Endodermal cell (in vitro differentiated cells): Measurements from ENCODE around the gene ELOVL2. TPM values are rescaled to one million over a fixed set of nuclear protein-coding genes. Genes with fewer than 3 reads are reported as not detected.

ENCODE experiments used
- DNase-seq: peaks from one replicate; pipeline ENCODE4 v3.0.0-alpha.2; 2017
- H3K27ac ChIP-seq: 2 replicates; pipeline ENCODE4 v1.5.1; 2013; ENCODE audit warnings: mild to moderate bottlenecking, low read depth, low read length, moderate library complexity
- H3K27me3 ChIP-seq: 2 replicates; pipeline ENCODE4 v1.6.1; 2013; ENCODE audit warnings: mild to moderate bottlenecking, low read length, moderate library complexity; ENCODE audit not compliant: insufficient read depth, control insufficient read depth, poor library complexity, severe bottlenecking
- H3K36me3 ChIP-seq: 2 replicates; pipeline ENCODE4 v1.7.0; 2013; ENCODE audit warnings: mild to moderate bottlenecking, low read length, moderate library complexity; ENCODE audit not compliant: control insufficient read depth, insufficient read depth
- H3K4me1 ChIP-seq: one replicate; pipeline ENCODE4 v1.7.0; 2013; ENCODE audit warnings: low read length; ENCODE audit not compliant: control insufficient read depth, insufficient read depth
- H3K4me3 ChIP-seq: 2 replicates; pipeline ENCODE4 v1.5.1; 2013; ENCODE audit warnings: mild to moderate bottlenecking, low read length, moderate library complexity
- H3K9ac ChIP-seq: 2 replicates; pipeline ENCODE4 v1.6.1; 2013; ENCODE audit warnings: mild to moderate bottlenecking, low read length, moderate library complexity; ENCODE audit not compliant: poor library complexity, severe bottlenecking; ENCODE audit errors: extremely low read depth
- H3K9me3 ChIP-seq: 2 replicates; pipeline ENCODE4 v1.6.1; 2013; ENCODE audit warnings: mild to moderate bottlenecking, low read length, moderate library complexity; ENCODE audit not compliant: control insufficient read depth
- H3K27ac Mint-ChIP-seq: 2 replicates; pipeline ENCODE4 v1.8.0; 2020; ENCODE audit warnings: mixed read lengths
- H3K27me3 Mint-ChIP-seq: 2 replicates; pipeline ENCODE4 v1.8.0; 2021; ENCODE audit warnings: mild to moderate bottlenecking, mixed read lengths; ENCODE audit not compliant: insufficient read depth
- H3K36me3 Mint-ChIP-seq: 2 replicates; pipeline ENCODE4 v1.8.0; 2020; ENCODE audit warnings: low read depth, mixed read lengths
- H3K4me1 Mint-ChIP-seq: 2 replicates; pipeline ENCODE4 v1.8.0; 2020; ENCODE audit warnings: mixed read lengths
- H3K4me3 Mint-ChIP-seq: 2 replicates; pipeline ENCODE4 v1.8.0; 2020; ENCODE audit warnings: mild to moderate bottlenecking, moderate library complexity, mixed read lengths
- H3K9me3 Mint-ChIP-seq: 2 replicates; pipeline ENCODE4 v1.8.0; 2020; ENCODE audit warnings: mild to moderate bottlenecking, mixed read lengths
- CTCF ChIP-seq: fragments of 200-600 bp; sonication (generic); conservative IDR thresholded peaks from 2 replicates; pipeline ENCODE4 v1.5.0; 2021; ENCODE audit warnings: antibody characterized with exemption, mild to moderate bottlenecking
- WGBS, 2 experiments: methylation state at CpG; one replicate each; pipeline versions ENCODE4 v1.1.5 to v1.1.7; 2013; ENCODE audit warnings: missing lambda C conversion rate in 2 of 2, mixed read lengths in 1 of 2; ENCODE audit not compliant: insufficient coverage in 1 of 2, insufficient read length in 1 of 2; 5-methylcytosine and 5-hydroxymethylcytosine counted together
- total RNA-seq, 2 donors: library from RNA; stranded (reverse); fragmentation: NEBNext Ultra II Directional in 1 of 2; extraction: Animal tissue kit (Norgen Biotek cat#: 25700) in 1 of 2; gene quantifications; 2 replicates in 1 of 2; 3 replicates in 1 of 2; pipeline ENCODE4 v1.2.1, GENCODE V29; 2021

ELOVL2 gene
- total RNA-seq, 2 donors from 2014 or later: 7.3 to 14.1 TPM

GRCh38 chr6:11055127-11055627 lies 11.1 kb upstream of the ELOVL2 start:
- Histone ChIP-seq H3K4me3 (no peak overlapping the region), H3K36me3 (no peaks in the 10 kb centered on the region), H3K27me3 (no peaks in the 10 kb centered on the region), H3K9me3 (no peaks in the 10 kb centered on the region), H3K4me1 (no peaks in the 10 kb centered on the region), H3K9ac (no peak overlapping the region), H3K27ac (no peak overlapping the region)
- Mint-ChIP-seq H3K36me3 (no peaks in the 10 kb centered on the region), H3K27ac (no peak overlapping the region), H3K9me3 (no peaks in the 10 kb centered on the region), H3K4me3 (no peak overlapping the region), H3K27me3 (no peaks in the 10 kb centered on the region), H3K4me1 (no peaks in the 10 kb centered on the region)
- no peak for DNase-seq
- TF ChIP-seq CTCF: no peak
- WGBS, 2 experiments: 83 to 85% methylated on average over 3 to 4 of the region's 4 CpGs

GRCh38 chr6:11054722-11055121 lies 10.6 kb upstream of the ELOVL2 start:
- no peak overlapping the region for H3K27ac Mint-ChIP-seq
- no peaks in the 10 kb centered on the region for H3K36me3 ChIP-seq
- no peaks in the 10 kb centered on the region for H3K27me3 ChIP-seq
- no peak for DNase-seq
- no peak for TF ChIP-seq CTCF
- no peak overlapping the region for H3K4me3 Mint-ChIP-seq
- H3K36me3 Mint-ChIP-seq: no peaks in the 10 kb centered on the region
- no peak overlapping the region for H3K27ac ChIP-seq
- H3K9me3 Mint-ChIP-seq: no peaks in the 10 kb centered on the region
- H3K9ac ChIP-seq: no peak overlapping the region
- peaks cover under 1% of the 10 kb centered on the region for H3K27me3 Mint-ChIP-seq
- no peaks in the 10 kb centered on the region for H3K9me3 ChIP-seq
- no peak overlapping the region for H3K4me3 ChIP-seq
- no peaks in the 10 kb centered on the region for H3K4me1 ChIP-seq
- H3K4me1 Mint-ChIP-seq: no peaks in the 10 kb centered on the region
- WGBS, 2 experiments: 100% methylated on average over 1 of the region's 1 CpG

DNA sequence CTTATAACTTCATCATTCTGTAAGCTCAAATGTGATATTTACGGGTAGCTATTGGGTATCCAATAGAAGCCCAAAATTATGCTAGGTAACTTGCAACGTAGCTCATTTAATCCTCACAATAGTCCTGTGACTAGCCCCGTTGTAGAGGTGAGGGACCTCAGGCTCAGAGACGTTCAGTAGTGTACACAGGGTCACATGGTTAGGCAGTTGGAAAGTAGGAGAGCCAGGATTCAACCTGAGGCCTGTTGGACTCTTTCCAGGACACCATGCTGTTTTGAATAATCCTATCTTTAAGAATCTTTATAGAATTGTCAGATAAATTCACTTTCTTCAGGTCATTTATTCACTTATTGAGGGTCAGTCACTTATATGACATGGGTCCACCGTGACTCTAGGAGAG lies 9.2 kb upstream of the ELOVL2 start:
- Mint-ChIP-seq H3K27me3 (peaks cover 7% of the 10 kb centered on the region), H3K36me3 (no peaks in the 10 kb centered on the region), H3K4me3 (no peak overlapping the region), H3K27ac (no peak overlapping the region), H3K9me3 (no peaks in the 10 kb centered on the region), H3K4me1 (no peaks in the 10 kb centered on the region)
- DNase-seq: no peak
- Histone ChIP-seq H3K4me3 (no peak overlapping the region), H3K9ac (no peak overlapping the region), H3K4me1 (no peaks in the 10 kb centered on the region), H3K27ac (no peak overlapping the region), H3K9me3 (no peaks in the 10 kb centered on the region), H3K27me3 (no peaks in the 10 kb centered on the region), H3K36me3 (no peaks in the 10 kb centered on the region)
- TF ChIP-seq CTCF: no peak
- WGBS, 2 experiments: 91 to 93% methylated on average over 5 of the region's 5 CpGs
